ENCODE data around the gene PGAP2. TPM values are rescaled to one million over a fixed set of nuclear protein-coding genes. Genes with fewer than 3 reads are reported as not detected.

Gene PGAP2
- total RNA-seq, 1 experiment from 2014 or later = 72.2 TPM

DNA sequence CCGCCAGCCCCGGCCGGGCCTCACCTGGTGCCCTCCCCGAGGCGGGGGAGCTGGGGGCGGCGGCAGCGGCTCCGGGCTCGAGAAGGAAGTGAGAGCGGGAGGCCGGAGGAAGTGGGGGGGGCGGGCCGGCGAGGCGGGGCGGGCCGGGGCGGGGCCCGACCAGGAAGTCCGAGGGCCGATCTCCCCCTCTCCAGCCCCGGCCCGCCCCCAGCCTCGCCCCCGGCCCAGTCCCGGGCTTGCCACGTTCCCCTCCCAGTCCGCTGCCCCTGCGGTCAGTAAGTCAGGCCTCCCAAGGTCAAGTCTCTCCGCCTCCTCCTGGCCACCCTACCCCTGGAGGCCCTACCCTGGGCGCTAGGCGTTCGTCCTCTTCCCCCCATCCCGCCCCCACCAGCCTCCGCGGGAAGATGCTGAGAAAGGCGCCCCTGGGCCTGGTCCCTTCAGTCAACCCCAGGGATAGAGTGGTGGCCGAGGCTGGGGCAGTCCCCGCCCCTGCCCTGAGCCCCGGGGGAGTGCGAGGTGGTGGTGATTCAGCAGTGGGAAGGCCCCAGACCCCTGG, 32.6 kb downstream of the PGAP2 start, which contains the start of gene RHOG:
RHOG (minus strand) TSS at position 90 of the 556 bp plus-strand sequence. CDS start 12,821 bp downstream, outside the sequence.
- Histone ChIP-seq H3K4me1 (ENCODE audit: control insufficient read depth, insufficient read depth, low read length) (peaks cover 36% of the 10 kb centered on the region), H3K9me3 (ENCODE audit: control insufficient read depth, insufficient read depth, low read depth, low read length) (no peaks in the 10 kb centered on the region), H3K27ac (ENCODE audit: low read length) (peak within 1 kb of the TSS; percentile 89), H3K36me3 (ENCODE audit: control insufficient read depth, insufficient read depth, low read length) (no peaks in the 10 kb centered on the region), H3K27me3 (ENCODE audit: control insufficient read depth, insufficient read depth, low read length) (no peaks in the 10 kb centered on the region), H3K4me3 (ENCODE audit: low read depth in 2 of 2, low read length in 2 of 2) (peak within 1 kb of the TSS; percentile 62 to 67)
- DNase-seq (ENCODE audit: low read depth, low spot score) = no peak
- in situ Hi-C loops (cut with HindIII; ENCODE audit: low pct_unique_long_range_greater_than_20kb, low sequenced_read_pairs) (no loop called here), intact Hi-C loops (cut with micrococcal nuclease; ENCODE audit: unreplicated experiment) (no loop called here)
- peak; percentile 88 for ATAC-seq
- peak; percentile 80; the same call in 1 of the 2 replicates for TF ChIP-seq SIN3A (IDR thresholded peaks at IDR 0.05; ENCODE audit: borderline replicate concordance, insufficient read depth, low read depth, low read length)
- TF ChIP-seq, protein P1, sequence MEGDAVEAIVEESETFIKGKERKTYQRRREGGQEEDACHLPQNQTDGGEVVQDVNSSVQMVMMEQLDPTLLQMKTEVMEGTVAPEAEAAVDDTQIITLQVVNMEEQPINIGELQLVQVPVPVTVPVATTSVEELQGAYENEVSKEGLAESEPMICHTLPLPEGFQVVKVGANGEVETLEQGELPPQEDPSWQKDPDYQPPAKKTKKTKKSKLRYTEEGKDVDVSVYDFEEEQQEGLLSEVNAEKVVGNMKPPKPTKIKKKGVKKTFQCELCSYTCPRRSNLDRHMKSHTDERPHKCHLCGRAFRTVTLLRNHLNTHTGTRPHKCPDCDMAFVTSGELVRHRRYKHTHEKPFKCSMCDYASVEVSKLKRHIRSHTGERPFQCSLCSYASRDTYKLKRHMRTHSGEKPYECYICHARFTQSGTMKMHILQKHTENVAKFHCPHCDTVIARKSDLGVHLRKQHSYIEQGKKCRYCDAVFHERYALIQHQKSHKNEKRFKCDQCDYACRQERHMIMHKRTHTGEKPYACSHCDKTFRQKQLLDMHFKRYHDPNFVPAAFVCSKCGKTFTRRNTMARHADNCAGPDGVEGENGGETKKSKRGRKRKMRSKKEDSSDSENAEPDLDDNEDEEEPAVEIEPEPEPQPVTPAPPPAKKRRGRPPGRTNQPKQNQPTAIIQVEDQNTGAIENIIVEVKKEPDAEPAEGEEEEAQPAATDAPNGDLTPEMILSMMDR (IDR thresholded peaks at IDR 0.05) = no peak
- TF ChIP-seq TCF7L2 (IDR thresholded peaks at IDR 0.05; ENCODE audit: low read depth, low read length) = no peak
- peak; percentile 66; the same call in 1 of the 2 replicates for TF ChIP-seq POLR2AphosphoS5 (IDR thresholded peaks at IDR 0.05; ENCODE audit: low read depth, low read length)
- TF ChIP-seq, protein P2, sequence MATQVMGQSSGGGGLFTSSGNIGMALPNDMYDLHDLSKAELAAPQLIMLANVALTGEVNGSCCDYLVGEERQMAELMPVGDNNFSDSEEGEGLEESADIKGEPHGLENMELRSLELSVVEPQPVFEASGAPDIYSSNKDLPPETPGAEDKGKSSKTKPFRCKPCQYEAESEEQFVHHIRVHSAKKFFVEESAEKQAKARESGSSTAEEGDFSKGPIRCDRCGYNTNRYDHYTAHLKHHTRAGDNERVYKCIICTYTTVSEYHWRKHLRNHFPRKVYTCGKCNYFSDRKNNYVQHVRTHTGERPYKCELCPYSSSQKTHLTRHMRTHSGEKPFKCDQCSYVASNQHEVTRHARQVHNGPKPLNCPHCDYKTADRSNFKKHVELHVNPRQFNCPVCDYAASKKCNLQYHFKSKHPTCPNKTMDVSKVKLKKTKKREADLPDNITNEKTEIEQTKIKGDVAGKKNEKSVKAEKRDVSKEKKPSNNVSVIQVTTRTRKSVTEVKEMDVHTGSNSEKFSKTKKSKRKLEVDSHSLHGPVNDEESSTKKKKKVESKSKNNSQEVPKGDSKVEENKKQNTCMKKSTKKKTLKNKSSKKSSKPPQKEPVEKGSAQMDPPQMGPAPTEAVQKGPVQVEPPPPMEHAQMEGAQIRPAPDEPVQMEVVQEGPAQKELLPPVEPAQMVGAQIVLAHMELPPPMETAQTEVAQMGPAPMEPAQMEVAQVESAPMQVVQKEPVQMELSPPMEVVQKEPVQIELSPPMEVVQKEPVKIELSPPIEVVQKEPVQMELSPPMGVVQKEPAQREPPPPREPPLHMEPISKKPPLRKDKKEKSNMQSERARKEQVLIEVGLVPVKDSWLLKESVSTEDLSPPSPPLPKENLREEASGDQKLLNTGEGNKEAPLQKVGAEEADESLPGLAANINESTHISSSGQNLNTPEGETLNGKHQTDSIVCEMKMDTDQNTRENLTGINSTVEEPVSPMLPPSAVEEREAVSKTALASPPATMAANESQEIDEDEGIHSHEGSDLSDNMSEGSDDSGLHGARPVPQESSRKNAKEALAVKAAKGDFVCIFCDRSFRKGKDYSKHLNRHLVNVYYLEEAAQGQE (IDR thresholded peaks at IDR 0.05; ENCODE audit: insufficient read depth in 1 of 2, low read depth in 2 of 2, low read length in 1 of 2) = no peak
- POLR2A ChIA-PET = interaction anchor here (0.5 to 0.9 kb wide), 4 partner anchors 9 to 63 kb away, joined by 3 to 6 read pairs (median 5); no protein-coding TSS in a partner anchor
- CTCF ChIA-PET = interaction anchor here (0.6 to 2.7 kb wide), 17 partner anchors 8 to 233 kb away, joined by 3 to 33 read pairs (median 4); partner anchors contain the start of gene STIM1
- BruUV-seq (replicated peaks) = no TSS peak

- TF ChIP-seq TCF7L2 (IDR thresholded peaks at IDR 0.05; ENCODE audit: low read depth, low read length) (no peak), POLR2AphosphoS5 (IDR thresholded peaks at IDR 0.05; ENCODE audit: low read depth, low read length) (peak; percentile 87), SIN3A (IDR thresholded peaks at IDR 0.05; ENCODE audit: borderline replicate concordance, insufficient read depth, low read depth, low read length) (no peak)
- TF ChIP-seq, protein P1 (IDR thresholded peaks at IDR 0.05) = peak; percentile 100
- TF ChIP-seq, protein P2 (IDR thresholded peaks at IDR 0.05; ENCODE audit: insufficient read depth in 1 of 2, low read depth in 2 of 2, low read length in 1 of 2) = 0 out of 4 replicates have a peak, but pooled peaks of 1 of the 2 experiments have one; percentile 45
- peak overlapping the region; percentile 84 for H3K27ac ChIP-seq (ENCODE audit: low read length)
- peaks cover 36% of the 10 kb centered on the region for H3K4me1 ChIP-seq (ENCODE audit: control insufficient read depth, insufficient read depth, low read length)
- intact Hi-C loops (cut with micrococcal nuclease; ENCODE audit: unreplicated experiment) = no loop called here
- ChIA-PET POLR2A (interaction anchor here (0.7 to 0.9 kb wide), 2 partner anchors 10 to 491 kb away, joined by 4 to 6 read pairs; no protein-coding TSS in a partner anchor), CTCF (interaction anchor here (0.5 to 2.7 kb wide), 16 partner anchors 8 to 678 kb away, joined by 3 to 33 read pairs (median 4); partner anchors contain the start of gene STIM1)
- no peaks in the 10 kb centered on the region for H3K9me3 ChIP-seq (ENCODE audit: control insufficient read depth, insufficient read depth, low read depth, low read length)
- ATAC-seq = peak; percentile 84
- H3K36me3 ChIP-seq (ENCODE audit: control insufficient read depth, insufficient read depth, low read length) = no peaks in the 10 kb centered on the region
- peak; percentile 82 for DNase-seq (ENCODE audit: low read depth, low spot score)
- BruUV-seq (replicated peaks) = TSS peak; percentile 97
- peak overlapping the region; percentile 62 to 63 for H3K4me3 ChIP-seq (ENCODE audit: low read depth in 2 of 2, low read length in 2 of 2)
- in situ Hi-C loops (cut with HindIII; ENCODE audit: low pct_unique_long_range_greater_than_20kb, low sequenced_read_pairs) = no loop called here
- H3K27me3 ChIP-seq (ENCODE audit: control insufficient read depth, insufficient read depth, low read length) = no peaks in the 10 kb centered on the region
Observed at GRCh38 chr11:3841426-3842350, 33.3 kb downstream of the PGAP2 start.

All from Panc1 (cell line).